HEK293 (cell line): ENCODE results near the gene TLCD3B.

Source experiments
- CTCF ChIP-seq: fragments of 450-650 bp; formaldehyde crosslinking; IDR thresholded peaks from 2 replicates; pipeline ENCODE4 v1.5.1; 2016; ENCODE audit warnings: missing biosample characterization, missing genetic modification characterization
- ZFP37 ChIP-seq: fragments of 450-650 bp; formaldehyde crosslinking; IDR thresholded peaks from 2 replicates; pipeline ENCODE4 v1.5.1; 2016; ENCODE audit warnings: missing biosample characterization, missing genetic modification characterization
- ZFP41 ChIP-seq: fragments of 450-650 bp; formaldehyde crosslinking; IDR thresholded peaks from 2 replicates; pipeline ENCODE4 v1.5.1; 2016; ENCODE audit warnings: missing biosample characterization, missing genetic modification characterization, borderline replicate concordance
- ZNF274 ChIP-seq, 2 experiments: fragments of 200-500 bp in 1 of 2; fragments of 450-650 bp in 1 of 2; sonication (Bioruptor generic) in 1 of 2; formaldehyde crosslinking in 1 of 2; IDR thresholded peaks; 2 replicates each; pipeline versions ENCODE4 v1.5.1 to v1.6.1; 2014 to 2016; ENCODE audit warnings: borderline replicate concordance in 1 of 2, inconsistent platforms in 1 of 2, low read length in 1 of 2, missing biosample characterization in 1 of 2, missing genetic modification characterization in 1 of 2
- ZNF350 ChIP-seq: fragments of 450-650 bp; formaldehyde crosslinking; IDR thresholded peaks from 2 replicates; pipeline ENCODE4 v1.5.0; 2017; ENCODE audit warnings: missing biosample characterization, mild to moderate bottlenecking, missing genetic modification characterization
- ZNF585B ChIP-seq: fragments of 450-650 bp; formaldehyde crosslinking; IDR thresholded peaks from 2 replicates; pipeline ENCODE4 v1.5.1; 2016; ENCODE audit warnings: missing biosample characterization, missing genetic modification characterization

- TF ChIP-seq ZNF350 (tag by site-specific recombination) (no peak), ZNF585B (tag by site-specific recombination) (no peak), CTCF (tag by site-specific recombination) (no peak), ZNF274 (IDR thresholded peaks at IDR 0.05; ENCODE audit: low read length) (no peak), ZNF274 (tag by site-specific recombination; IDR thresholded peaks at IDR 0.05; ENCODE audit: borderline replicate concordance) (no peak), ZFP41 (tag by site-specific recombination) (no peak), ZFP37 (tag by site-specific recombination) (no peak)
These were observed 44.8 kb downstream of the TLCD3B start for GRCh38 chr16:29986231-29986630.
